GM10266 (cell line): ENCODE results near the gene PLCB2.

Source experiments
- DNase-seq: peaks from one replicate; pipeline ENCODE4 v3.0.0; 2012; ENCODE audit errors: extremely low spot score
- CTCF ChIP-seq: IDR thresholded peaks from 2 replicates; pipeline ENCODE4 v1.5.1; 2012; ENCODE audit warnings: mild to moderate bottlenecking, low read depth; ENCODE audit not compliant: control insufficient read depth, insufficient read depth; ENCODE audit errors: missing control alignments

The PLCB2 gene

GRCh38 chr15:40247406-40247971 is 60.2 kb downstream of the PLCB2 start:
- no peak for DNase-seq
- TF ChIP-seq CTCF: no peak

- DNase-seq: no peak
- TF ChIP-seq CTCF: no peak
Observed at GRCh38 chr15:40246496-40247280, 61.0 kb downstream of the PLCB2 start.

- no peak for DNase-seq
- TF ChIP-seq CTCF: no peak
Observed at GRCh38 chr15:40245666-40246450, 61.9 kb downstream of the PLCB2 start.

- no peak for TF ChIP-seq CTCF
- DNase-seq: no peak
Observed at GRCh38 chr15:40244961-40245523, 62.7 kb downstream of the PLCB2 start.

- no peak for TF ChIP-seq CTCF
- peak; percentile 7 for DNase-seq
Observed at GRCh38 chr15:40243126-40243810, 64.5 kb downstream of the PLCB2 start.

GRCh38 chr15:40242601-40243000 is 65.1 kb downstream of the PLCB2 start:
- TF ChIP-seq CTCF: no peak

More at GRCh38 chr15:40242601-40243000, 65.1 kb downstream of the PLCB2 start:
- peak; percentile 7 for DNase-seq
